GM21528 (cell line): ENCODE data around the gene ZNF382.
"Not testable (repeated sequence)": the region's sequence is repeated elsewhere in the genome, so short reads cannot be mapped to it uniquely, and the experiment has no call there.

ENCODE experiments used
- ATAC-seq: cut with Tn5 transposase; IDR thresholded peaks from one replicate; pipeline ENCODE4 v1.9.1; 2021; ENCODE audit warnings: mild to moderate bottlenecking, moderate library complexity; ENCODE audit not compliant: unreplicated experiment, low FRiP score

ZNF382 gene

GRCh38 chr19:36605101-36605876 lies at the start of gene ZNF382:
TSS of gene ZNF382 (plus strand) at chr19:36605313. CDS start at chr19:36609915, 4,602 bp downstream.
- ATAC-seq, result peak; percentile 61

DNA sequence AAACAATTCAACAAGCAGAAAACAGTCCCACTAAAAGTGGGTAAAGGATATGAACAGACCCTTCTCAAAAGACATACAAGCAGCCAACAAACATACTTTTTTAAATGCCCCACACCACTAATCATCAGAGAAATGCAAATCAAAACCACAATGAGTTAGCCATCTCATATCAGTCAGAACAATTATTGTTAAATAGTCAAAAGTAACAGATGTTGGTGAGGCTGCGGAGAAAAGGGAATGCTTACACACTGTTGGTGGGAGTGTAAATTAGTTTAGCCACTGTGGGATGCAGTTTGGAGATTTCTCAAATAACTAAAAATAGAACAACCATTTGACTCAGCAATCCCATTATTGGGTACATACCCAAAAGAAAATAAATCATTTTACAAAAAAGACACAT lies 40.7 kb upstream of the ZNF382 start:
- no peak for ATAC-seq

DNA sequence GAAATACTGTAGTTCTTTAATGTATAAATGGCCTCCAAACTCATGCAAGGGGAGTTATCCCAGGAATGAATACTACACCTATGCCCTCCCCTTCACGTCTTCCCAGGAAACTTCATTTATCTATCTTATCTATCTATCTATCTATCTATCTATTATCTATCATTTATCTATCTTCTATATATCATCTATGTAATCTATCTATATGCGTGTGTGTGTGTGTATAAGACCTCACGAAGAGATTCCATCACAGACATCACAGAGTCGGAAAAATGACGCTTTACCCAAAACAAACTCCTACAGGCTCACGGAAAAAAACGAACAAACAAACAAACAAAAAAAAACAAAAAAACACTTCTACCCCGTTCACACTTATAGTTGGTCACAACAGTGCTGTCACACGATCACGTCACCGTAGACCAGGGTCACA lies 32.5 kb upstream of the ZNF382 start:
- ATAC-seq, result no peak

DNA sequence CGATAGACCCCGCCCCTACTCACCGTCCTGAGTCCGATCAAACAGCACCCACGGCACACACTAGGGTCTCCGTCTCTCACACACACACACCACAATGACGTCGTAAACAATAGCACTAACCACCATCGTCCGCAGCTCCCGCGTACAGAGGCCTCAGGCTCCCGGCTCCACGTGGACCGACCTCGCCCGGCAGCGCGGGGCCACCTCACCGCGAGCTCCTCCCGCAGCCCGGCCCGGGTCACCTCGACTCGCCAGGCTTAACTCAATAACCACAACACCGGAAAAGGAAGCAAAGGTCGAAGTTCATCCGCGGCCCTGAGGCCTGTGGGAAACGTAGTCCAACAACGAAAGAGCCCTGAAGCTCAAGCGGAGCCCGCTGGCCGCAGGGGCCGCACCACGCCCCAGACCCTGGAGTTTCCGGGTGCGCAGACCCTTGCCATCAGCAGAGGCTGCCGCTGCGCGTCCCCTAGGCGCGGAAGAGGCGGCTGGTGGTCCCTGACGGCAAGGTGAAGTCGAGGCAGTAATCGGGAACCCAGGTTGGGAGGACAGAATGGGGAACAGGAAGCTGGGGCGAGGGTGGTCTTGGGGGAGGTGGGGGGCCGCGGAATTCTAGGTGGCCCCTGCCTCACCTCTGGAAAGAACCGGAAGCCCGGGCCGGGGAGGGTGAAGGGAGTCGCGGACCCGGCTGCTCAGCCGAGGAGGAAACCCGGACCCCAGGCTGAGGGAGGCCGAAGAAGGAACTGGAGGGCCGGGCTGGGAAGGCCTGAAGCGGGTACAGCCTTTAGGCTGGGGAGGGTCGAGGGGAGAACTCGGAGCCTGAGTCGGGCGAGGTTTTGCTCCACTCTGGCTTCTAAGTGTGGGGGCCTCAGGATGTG lies 31.9 kb upstream of the ZNF382 start, which contains the start of gene ZNF529:
ZNF529 (minus strand) TSS at position 273 of the 875 bp plus-strand sequence. CDS start 946 bp downstream, outside the sequence.
- ATAC-seq, result peak; percentile 90

DNA sequence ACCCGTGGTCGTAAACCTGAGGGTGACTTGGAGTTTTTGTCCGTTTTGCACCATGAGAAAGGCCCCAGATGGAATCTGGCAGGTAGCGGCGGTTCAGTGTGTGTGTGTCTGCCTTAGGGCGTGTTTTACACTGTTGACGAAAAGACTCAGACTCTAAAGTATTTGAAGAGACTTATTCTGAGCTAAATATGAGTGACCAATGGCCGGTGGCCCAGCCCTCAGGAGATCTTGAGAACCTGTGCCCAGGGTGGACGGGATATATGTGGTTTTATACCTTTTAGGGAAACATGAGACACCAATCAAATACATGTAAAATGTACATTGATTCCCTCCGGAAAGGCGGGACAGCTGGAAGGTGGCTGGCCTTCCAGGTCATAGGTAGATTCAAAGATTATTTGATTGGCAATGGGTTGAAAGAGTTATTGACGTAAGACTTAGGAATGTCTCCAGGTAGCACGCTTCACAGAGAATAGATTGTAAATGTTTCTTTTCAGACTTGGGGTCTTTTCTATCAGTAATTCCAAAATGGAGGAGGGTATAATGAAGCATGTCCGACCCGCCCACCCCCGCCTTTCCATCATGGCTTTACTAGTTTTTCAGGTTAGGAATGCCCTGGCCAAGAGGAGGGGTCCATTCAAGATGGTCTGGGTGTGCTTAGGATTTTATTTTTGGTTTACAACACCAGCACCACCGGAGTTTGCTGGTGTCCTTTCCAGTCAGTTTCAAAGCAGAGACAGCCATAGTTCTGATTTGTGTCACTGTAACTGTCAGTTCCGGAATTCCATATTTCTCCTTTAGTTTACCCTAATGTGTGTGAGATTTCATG lies 31.0 kb upstream of the ZNF382 start:
- no peak for ATAC-seq

DNA sequence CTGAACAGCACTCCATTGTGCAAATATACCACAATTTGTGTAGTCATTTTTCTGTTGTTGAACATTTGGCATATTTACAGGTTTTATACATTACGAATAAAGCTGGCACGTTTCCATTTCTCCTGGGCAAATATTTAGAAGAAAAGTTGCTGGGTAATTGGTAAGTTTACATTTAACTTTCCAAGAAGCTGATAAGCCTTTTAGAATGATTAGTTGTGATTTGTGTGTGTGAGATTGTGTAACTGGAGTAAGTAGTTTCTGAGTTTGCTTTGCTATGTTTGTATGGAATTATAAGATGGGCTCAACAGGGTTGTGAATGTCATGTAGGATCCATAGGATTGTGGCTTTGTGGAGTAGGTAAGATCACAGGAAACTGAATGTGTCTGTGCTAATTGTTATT lies 30.4 kb upstream of the ZNF382 start:
- ATAC-seq, result no peak

DNA sequence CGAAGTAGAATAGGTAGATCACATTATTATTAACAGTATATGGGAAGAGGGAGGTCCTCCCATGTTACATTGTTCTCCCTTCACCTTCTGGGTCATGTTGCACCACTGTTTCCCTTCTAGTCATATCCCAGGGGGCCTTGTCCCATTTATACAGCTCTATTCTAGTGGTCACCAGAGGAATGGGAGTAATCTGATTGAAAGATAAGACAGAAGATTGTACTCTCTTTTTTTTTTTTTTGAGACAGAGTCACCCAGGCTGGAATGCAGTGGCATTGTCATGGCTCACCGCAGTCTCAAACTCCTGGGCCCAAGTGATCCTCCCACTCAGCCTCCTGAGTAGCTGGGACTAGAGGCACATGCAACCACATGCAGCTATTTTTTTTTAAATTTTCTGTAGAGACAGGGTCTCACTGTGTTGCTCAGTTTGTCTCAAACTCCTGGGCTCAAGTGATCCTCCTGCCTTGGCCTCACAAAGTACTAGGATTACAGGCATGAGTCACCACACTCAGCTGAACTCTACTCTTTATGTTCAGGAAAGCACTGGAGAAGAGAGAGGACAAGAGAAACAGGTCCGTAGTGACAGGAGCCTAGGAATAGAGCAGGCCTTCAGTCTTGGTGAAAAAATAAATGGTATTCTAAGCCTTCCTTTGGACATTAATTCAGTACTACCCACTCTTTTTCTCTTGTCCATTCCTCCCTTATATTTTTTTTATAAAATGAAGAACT lies 27.7 kb upstream of the ZNF382 start:
- no peak for ATAC-seq

DNA sequence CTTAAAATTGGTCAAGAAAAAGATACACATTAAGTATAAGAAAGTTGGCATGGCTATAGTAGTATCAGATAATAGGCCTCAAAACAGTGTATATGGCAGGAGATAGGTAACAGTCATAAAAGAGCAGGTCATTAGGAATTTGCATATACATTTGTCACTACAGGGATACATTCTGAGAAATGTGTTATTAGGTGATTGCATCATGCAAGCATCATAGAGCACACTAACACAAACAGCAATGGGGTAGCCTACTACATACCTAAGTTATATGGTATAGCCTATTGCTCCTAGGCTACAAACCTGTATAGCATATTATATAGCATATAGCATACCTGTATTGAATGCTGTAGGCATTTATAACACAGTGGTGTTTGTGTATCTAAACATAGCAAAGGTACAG lies 25.9 kb upstream of the ZNF382 start:
- no peak for ATAC-seq

DNA sequence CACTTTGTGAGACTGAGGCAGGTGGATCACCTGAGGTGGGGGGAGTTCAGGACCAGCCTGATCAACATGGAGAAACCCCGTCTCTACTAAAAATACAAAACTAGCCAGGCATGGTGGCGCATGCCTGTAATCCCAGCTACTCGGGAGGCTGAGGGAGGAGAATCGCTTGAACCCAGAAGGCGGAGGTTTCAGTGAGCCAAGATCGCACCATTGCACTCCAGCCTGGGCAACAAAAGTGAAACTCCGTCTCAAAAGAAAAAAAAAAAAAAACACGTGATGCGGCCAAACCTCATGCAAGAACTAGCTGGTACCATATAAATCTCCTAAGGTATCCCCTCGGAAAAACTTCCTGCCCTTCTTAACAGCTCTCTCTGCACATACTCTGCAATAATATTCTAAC lies 2.4 kb upstream of the ZNF382 start:
- ATAC-seq, result not testable (repeated sequence)

DNA sequence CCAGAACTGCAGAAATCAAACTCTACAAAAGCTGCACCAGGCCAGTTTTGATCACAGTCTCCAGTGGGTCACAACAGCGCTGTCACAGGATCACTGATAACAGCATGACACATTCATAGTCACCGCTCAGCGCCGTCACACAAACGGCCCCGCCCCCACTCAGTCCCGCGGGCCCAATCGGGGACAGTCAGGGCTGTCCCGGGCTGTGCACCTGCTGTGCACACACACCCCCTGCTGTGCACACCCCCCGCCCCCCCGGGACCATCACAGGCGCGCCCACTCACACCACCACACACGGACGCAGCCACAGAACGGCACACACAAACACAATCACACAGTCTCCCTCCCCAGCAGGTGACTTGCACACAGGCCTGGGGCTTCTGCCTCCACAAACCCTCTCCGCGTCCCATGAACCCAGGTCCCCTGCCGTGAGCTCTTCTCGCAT lies 435 bp upstream of the ZNF382 start:
- peak; percentile 78 for ATAC-seq

DNA sequence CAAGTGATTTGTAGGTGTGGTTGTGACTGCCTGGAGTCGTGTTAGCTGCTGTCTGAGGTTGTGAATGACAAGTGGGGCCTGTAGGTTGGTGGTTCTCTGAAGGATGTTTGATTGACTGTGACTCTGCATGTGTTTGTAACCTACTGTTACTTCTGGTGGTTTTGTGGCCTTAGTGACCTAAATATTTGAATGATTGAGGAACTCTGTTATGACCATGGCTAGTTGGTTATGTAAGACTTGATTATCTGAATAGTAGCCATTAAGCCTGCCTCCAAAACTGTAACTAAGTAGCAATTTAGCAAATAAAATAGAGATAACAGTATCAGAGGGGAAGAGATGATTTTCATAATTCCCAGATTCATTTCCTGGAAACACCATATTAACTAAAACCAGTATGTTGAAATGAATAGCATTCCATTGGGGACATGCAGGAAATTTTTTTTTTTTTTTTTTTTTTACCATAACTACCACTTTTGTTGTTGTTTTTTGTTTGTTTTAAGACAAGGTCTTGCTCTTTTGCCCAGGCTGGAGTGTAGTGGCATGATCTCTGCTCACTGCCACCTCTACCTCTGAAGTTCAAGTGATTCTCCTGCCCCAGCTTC lies 865 bp downstream of the ZNF382 start:
- ATAC-seq, result no peak

DNA sequence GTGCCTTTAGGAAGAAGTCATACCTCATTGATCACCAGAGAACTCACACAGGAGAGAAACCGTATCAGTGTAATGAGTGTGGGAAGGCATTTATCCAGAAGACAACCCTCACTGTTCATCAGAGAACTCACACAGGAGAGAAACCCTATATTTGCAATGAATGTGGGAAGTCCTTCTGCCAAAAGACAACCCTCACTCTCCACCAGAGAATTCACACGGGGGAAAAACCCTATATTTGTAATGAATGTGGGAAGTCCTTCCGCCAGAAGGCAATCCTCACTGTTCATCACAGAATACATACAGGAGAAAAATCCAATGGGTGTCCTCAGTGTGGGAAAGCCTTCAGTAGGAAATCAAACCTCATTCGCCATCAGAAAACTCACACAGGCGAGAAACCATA lies 21.9 kb downstream of the ZNF382 start:
- ATAC-seq, result no peak

GRCh38 chr19:36635342-36635741 lies 30.2 kb downstream of the ZNF382 start:
- no peak for ATAC-seq

DNA sequence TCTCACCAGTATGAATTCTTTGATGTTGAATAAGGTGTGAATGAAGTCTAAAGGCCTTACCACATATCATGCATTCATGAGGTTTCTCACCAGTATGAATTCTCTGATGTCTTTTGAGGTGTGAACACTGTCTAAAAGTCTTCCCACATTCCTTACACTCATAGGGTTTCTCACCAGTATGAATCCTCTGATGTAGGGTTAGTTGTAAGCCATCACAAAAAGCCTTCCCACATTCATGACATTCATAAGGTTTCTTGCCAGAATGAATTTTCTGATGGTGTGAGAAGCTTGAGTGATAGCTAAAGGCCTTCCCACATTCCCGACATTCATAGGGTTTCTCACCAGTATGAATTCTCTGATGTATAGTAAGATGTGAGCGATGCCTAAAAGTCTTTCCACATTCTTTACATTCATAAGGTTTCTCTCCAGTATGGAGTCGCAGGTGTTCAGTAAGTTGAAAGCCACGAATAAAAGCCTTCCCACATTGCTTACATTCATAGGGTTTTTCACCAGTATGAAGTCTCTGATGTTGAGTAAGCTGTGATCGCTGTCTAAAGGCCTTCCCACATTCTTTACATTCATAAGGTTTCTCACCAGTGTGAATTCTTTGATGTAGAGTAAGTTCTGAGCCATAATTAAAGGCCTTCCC lies 33.9 kb downstream of the ZNF382 start:
- no peak for ATAC-seq

DNA sequence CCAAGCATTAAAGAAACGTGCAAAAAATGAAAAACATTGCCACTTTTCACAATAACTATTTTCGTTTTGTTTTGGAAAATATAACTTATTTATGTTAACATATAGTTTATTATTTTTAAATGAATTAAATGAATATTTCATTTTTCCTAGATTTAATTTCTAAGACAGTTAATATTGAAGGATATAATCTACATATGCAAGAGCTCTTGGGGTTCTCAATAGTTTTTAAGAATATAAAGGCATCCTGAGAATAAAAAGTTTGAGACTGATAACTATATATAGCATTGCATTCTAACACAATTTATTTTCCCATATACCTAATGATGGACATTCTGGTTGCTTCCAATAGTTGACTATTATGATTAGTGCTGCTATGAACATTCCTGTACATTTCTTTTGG lies 41.6 kb downstream of the ZNF382 start:
- no peak for ATAC-seq

GRCh38 chr19:36652958-36653357 lies 47.8 kb downstream of the ZNF382 start:
- ATAC-seq, result no peak

DNA sequence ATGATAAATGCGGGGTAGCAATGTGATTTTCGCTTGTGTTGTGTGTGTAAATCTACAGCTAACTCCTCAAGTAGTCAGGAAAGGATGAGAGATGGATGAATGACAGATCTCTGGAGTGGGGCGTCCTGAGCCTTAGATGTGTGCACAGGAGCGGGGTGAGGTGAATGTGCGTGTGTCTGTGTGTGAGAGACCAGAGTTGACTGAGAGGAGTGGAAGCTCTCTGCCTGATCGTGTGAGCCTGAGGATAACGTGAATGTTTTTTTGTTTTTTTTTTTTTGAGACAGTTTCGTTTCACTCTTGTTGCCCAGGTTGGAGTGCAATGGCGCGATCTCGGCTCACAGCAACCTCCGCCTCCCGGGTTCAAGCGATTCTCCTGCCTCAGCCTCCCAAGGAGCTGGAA lies 60.7 kb downstream of the ZNF382 start:
- ATAC-seq, result no peak

DNA sequence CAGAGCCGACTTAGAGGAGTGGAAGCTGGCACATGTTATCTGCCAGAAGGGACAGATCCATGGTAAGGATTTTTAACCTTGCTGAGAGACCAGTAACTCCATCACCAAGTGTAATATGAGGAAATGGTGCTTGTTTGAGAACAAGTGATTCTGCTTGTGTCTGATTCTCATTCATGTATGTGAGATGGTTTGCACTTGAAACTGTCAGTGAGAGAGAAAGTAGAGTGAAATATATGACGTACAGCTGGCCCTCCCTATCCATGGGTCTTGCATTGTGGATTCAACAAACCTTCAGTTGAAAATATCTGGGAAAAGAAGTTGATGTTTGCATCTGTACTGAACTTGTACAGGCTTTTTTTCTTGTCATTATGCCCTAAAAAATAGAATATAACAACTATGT lies 63.5 kb downstream of the ZNF382 start:
- no peak for ATAC-seq

GRCh38 chr19:36672368-36672767 lies 67.3 kb downstream of the ZNF382 start:
- no peak for ATAC-seq
